ENCODE data around the gene GRM7.

GRCh38 chr3:6827453-6827852, 33.5 kb upstream of the GRM7 start:
- TF ChIP-seq CTCF (IDR thresholded peaks at IDR 0.05) (no peak), POLR2A (IDR thresholded peaks at IDR 0.05) (no peak)
